ENCODE measurements around the gene RASSF4.

Gene RASSF4

GRCh38 chr10:44984671-44985101, 25.1 kb downstream of the RASSF4 start:
- H3K4me1 ChIP-seq (ENCODE audit: control insufficient read depth in 2 of 2, insufficient read depth in 1 of 2, low read depth in 1 of 2, low read length in 2 of 2) = peaks cover 7 to 11% of the 10 kb centered on the region in 2 donors
- WGBS, 2 donors (ENCODE audit: extremely low coverage in 2 of 2, insufficient read length in 2 of 2, insufficient replicate concordance in 1 of 2) = no CpG with 5 or more reads among the region's 15 CpGs
- H3K27me3 ChIP-seq (ENCODE audit: control insufficient read depth in 3 of 3, insufficient read depth in 3 of 3, low read depth in 1 of 3, low read length in 3 of 3) = peaks cover 0 to 2% (median 0%) of the 10 kb centered on the region in 3 experiments
- H3K79me1 ChIP-seq (ENCODE audit: low read depth, low read length) = no peaks in the 10 kb centered on the region
- no peak overlapping the region for H3K4me2 ChIP-seq (ENCODE audit: insufficient read depth, low read length, poor library complexity, severe bottlenecking)
- peak overlapping the region; percentile 12 for H3K23ac ChIP-seq (ENCODE audit: low read depth, low read length, poor library complexity)
- no peak overlapping the region for H4K91ac ChIP-seq (ENCODE audit: low read depth, low read length, poor library complexity)
- H2BK12ac ChIP-seq (ENCODE audit: low read length) = no peak overlapping the region
- no peak overlapping the region for H4K8ac ChIP-seq (ENCODE audit: low read depth, low read length)
- no peak overlapping the region for H3K4ac ChIP-seq (ENCODE audit: low read length)
- H2AFZ ChIP-seq (ENCODE audit: low read length) = no peak overlapping the region
- peak overlapping the region; percentile 71 for H2AK5ac ChIP-seq (ENCODE audit: low read depth, low read length)
- peak overlapping the region; percentile 51 for H3K18ac ChIP-seq (ENCODE audit: low read length)
- H2BK5ac ChIP-seq (ENCODE audit: low read length) = no peak overlapping the region
- no peak overlapping the region for H3K9ac ChIP-seq (ENCODE audit: low read depth, low read length, poor library complexity)
- no peak overlapping the region for H3K27ac ChIP-seq (replicated peaks; ENCODE audit: low read length)
- peak overlapping the region; percentile 43 for H3K14ac ChIP-seq (ENCODE audit: low read length)
- H2BK120ac ChIP-seq (ENCODE audit: low read depth, low read length) = no peak overlapping the region
- no peak for DNase-seq (ENCODE audit: low spot score)
- no peaks in the 10 kb centered on the region for H3K36me3 ChIP-seq (replicated peaks in 1 of 2; ENCODE audit: control insufficient read depth in 2 of 2, insufficient read depth in 2 of 2, low read length in 2 of 2)
- H2BK15ac ChIP-seq (ENCODE audit: low read length) = no peak overlapping the region
- no peaks in the 10 kb centered on the region for H3K9me3 ChIP-seq (replicated peaks in 1 of 2; ENCODE audit: control insufficient read depth in 2 of 2, insufficient read depth in 1 of 2, low read depth in 1 of 2, low read length in 2 of 2)
- no peak overlapping the region for H3K4me3 ChIP-seq (ENCODE audit: low read length in 2 of 2)

DNA sequence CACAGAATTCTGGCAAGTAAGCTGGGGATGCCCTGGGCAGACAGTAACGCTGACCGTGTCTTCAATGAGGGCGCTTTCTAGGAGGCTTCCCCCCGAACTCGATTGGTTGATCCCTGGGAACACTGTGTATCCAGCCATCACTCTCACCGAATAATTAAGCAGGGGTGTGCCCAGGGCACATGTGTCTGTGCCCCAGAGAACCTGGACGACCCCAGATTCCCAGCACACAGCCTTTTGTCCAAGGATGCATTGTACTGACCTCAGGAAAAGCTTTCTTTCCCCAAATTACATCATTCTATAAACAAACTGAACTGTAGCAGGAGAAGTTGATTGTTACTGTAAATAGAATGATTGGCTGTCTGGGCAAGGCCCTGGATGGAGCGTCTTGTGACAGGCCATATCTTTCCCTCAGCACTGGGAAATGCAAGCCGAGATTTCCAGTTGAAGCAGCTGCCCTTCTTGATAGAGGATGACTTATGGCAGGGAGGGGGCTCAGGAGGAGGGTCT, 25.6 kb downstream of the RASSF4 start:
- Histone ChIP-seq H2BK12ac (ENCODE audit: low read length) (no peak overlapping the region), H3K4ac (ENCODE audit: low read length) (no peak overlapping the region), H2AK5ac (ENCODE audit: low read depth, low read length) (no peak overlapping the region), H3K79me1 (ENCODE audit: low read depth, low read length) (no peaks in the 10 kb centered on the region), H2BK120ac (ENCODE audit: low read depth, low read length) (no peak overlapping the region), H2BK5ac (ENCODE audit: low read length) (no peak overlapping the region), H3K4me1 (ENCODE audit: control insufficient read depth in 2 of 2, insufficient read depth in 1 of 2, low read depth in 1 of 2, low read length in 2 of 2) (peaks cover 3 to 8% of the 10 kb centered on the region in 2 donors), H4K8ac (ENCODE audit: low read depth, low read length) (no peak overlapping the region), H3K4me3 (ENCODE audit: low read length in 2 of 2) (no peak overlapping the region), H3K9ac (ENCODE audit: low read depth, low read length, poor library complexity) (no peak overlapping the region), H3K18ac (ENCODE audit: low read length) (no peak overlapping the region), H3K4me2 (ENCODE audit: insufficient read depth, low read length, poor library complexity, severe bottlenecking) (no peak overlapping the region), H2AFZ (ENCODE audit: low read length) (no peak overlapping the region), H2BK15ac (ENCODE audit: low read length) (no peak overlapping the region), H4K91ac (ENCODE audit: low read depth, low read length, poor library complexity) (no peak overlapping the region), H3K23ac (ENCODE audit: low read depth, low read length, poor library complexity) (no peak overlapping the region), H3K14ac (ENCODE audit: low read length) (no peak overlapping the region), H3K27ac (replicated peaks; ENCODE audit: low read length) (no peak overlapping the region), H3K9me3 (replicated peaks in 1 of 2; ENCODE audit: control insufficient read depth in 2 of 2, insufficient read depth in 1 of 2, low read depth in 1 of 2, low read length in 2 of 2) (no peaks in the 10 kb centered on the region), H3K36me3 (replicated peaks in 1 of 2; ENCODE audit: control insufficient read depth in 2 of 2, insufficient read depth in 2 of 2, low read length in 2 of 2) (no peaks in the 10 kb centered on the region), H3K27me3 (ENCODE audit: control insufficient read depth in 3 of 3, insufficient read depth in 3 of 3, low read depth in 1 of 3, low read length in 3 of 3) (peaks cover 0 to 2% (median 0%) of the 10 kb centered on the region in 3 experiments)
- WGBS, 2 donors (ENCODE audit: extremely low coverage in 2 of 2, insufficient read length in 2 of 2, insufficient replicate concordance in 1 of 2) = no CpG with 5 or more reads among the region's 9 CpGs
- DNase-seq (ENCODE audit: low spot score) = no peak

- Histone ChIP-seq H3K79me1 (ENCODE audit: low read depth, low read length) (no peaks in the 10 kb centered on the region), H2BK5ac (ENCODE audit: low read length) (no peak overlapping the region), H4K8ac (ENCODE audit: low read depth, low read length) (no peak overlapping the region), H3K27ac (replicated peaks; ENCODE audit: low read length) (no peak overlapping the region), H3K23ac (ENCODE audit: low read depth, low read length, poor library complexity) (no peak overlapping the region), H3K4me2 (ENCODE audit: insufficient read depth, low read length, poor library complexity, severe bottlenecking) (no peak overlapping the region), H4K91ac (ENCODE audit: low read depth, low read length, poor library complexity) (no peak overlapping the region), H2BK12ac (ENCODE audit: low read length) (no peak overlapping the region), H3K18ac (ENCODE audit: low read length) (no peak overlapping the region), H2AK5ac (ENCODE audit: low read depth, low read length) (no peak overlapping the region), H3K4me1 (ENCODE audit: control insufficient read depth in 2 of 2, insufficient read depth in 1 of 2, low read depth in 1 of 2, low read length in 2 of 2) (peaks cover 0 to 12% of the 10 kb centered on the region in 2 donors), H3K4me3 (ENCODE audit: low read length in 2 of 2) (no peak overlapping the region), H3K4ac (ENCODE audit: low read length) (no peak overlapping the region), H2AFZ (ENCODE audit: low read length) (no peak overlapping the region), H3K36me3 (replicated peaks in 1 of 2; ENCODE audit: control insufficient read depth in 2 of 2, insufficient read depth in 2 of 2, low read length in 2 of 2) (no peaks in the 10 kb centered on the region), H3K27me3 (ENCODE audit: control insufficient read depth in 3 of 3, insufficient read depth in 3 of 3, low read depth in 1 of 3, low read length in 3 of 3) (peaks cover 0 to 2% (median 0%) of the 10 kb centered on the region in 3 experiments), H3K14ac (ENCODE audit: low read length) (no peak overlapping the region), H2BK120ac (ENCODE audit: low read depth, low read length) (no peak overlapping the region), H3K9ac (ENCODE audit: low read depth, low read length, poor library complexity) (no peak overlapping the region), H2BK15ac (ENCODE audit: low read length) (no peak overlapping the region), H3K9me3 (replicated peaks in 1 of 2; ENCODE audit: control insufficient read depth in 2 of 2, insufficient read depth in 1 of 2, low read depth in 1 of 2, low read length in 2 of 2) (no peaks in the 10 kb centered on the region)
- no CpG with 5 or more reads among the region's 3 CpGs for WGBS, 2 donors (ENCODE audit: extremely low coverage in 2 of 2, insufficient read length in 2 of 2, insufficient replicate concordance in 1 of 2)
- DNase-seq (ENCODE audit: low spot score) = no peak
Measured at GRCh38 chr10:44986179-44986578, 26.6 kb downstream of the RASSF4 start.

GRCh38 chr10:44986670-44987069, 27.1 kb downstream of the RASSF4 start:
- no CpG with 5 or more reads among the region's 3 CpGs for WGBS, 2 donors (ENCODE audit: extremely low coverage in 2 of 2, insufficient read length in 2 of 2, insufficient replicate concordance in 1 of 2)
- Histone ChIP-seq H3K18ac (ENCODE audit: low read length) (no peak overlapping the region), H3K4me3 (ENCODE audit: low read length in 2 of 2) (no peak overlapping the region), H2BK15ac (ENCODE audit: low read length) (no peak overlapping the region), H2AFZ (ENCODE audit: low read length) (no peak overlapping the region), H2AK5ac (ENCODE audit: low read depth, low read length) (no peak overlapping the region), H3K27ac (replicated peaks; ENCODE audit: low read length) (no peak overlapping the region), H3K4me1 (ENCODE audit: control insufficient read depth in 2 of 2, insufficient read depth in 1 of 2, low read depth in 1 of 2, low read length in 2 of 2) (peaks cover 0 to 16% of the 10 kb centered on the region in 2 donors), H3K4me2 (ENCODE audit: insufficient read depth, low read length, poor library complexity, severe bottlenecking) (no peak overlapping the region), H3K36me3 (replicated peaks in 1 of 2; ENCODE audit: control insufficient read depth in 2 of 2, insufficient read depth in 2 of 2, low read length in 2 of 2) (no peaks in the 10 kb centered on the region), H3K4ac (ENCODE audit: low read length) (no peak overlapping the region), H3K27me3 (ENCODE audit: control insufficient read depth in 3 of 3, insufficient read depth in 3 of 3, low read depth in 1 of 3, low read length in 3 of 3) (peaks cover 0 to 2% (median 0%) of the 10 kb centered on the region in 3 experiments), H3K23ac (ENCODE audit: low read depth, low read length, poor library complexity) (no peak overlapping the region), H3K79me1 (ENCODE audit: low read depth, low read length) (no peaks in the 10 kb centered on the region), H4K8ac (ENCODE audit: low read depth, low read length) (no peak overlapping the region), H2BK120ac (ENCODE audit: low read depth, low read length) (no peak overlapping the region), H4K91ac (ENCODE audit: low read depth, low read length, poor library complexity) (no peak overlapping the region), H2BK5ac (ENCODE audit: low read length) (no peak overlapping the region), H3K9ac (ENCODE audit: low read depth, low read length, poor library complexity) (no peak overlapping the region), H3K14ac (ENCODE audit: low read length) (no peak overlapping the region), H2BK12ac (ENCODE audit: low read length) (no peak overlapping the region), H3K9me3 (replicated peaks in 1 of 2; ENCODE audit: control insufficient read depth in 2 of 2, insufficient read depth in 1 of 2, low read depth in 1 of 2, low read length in 2 of 2) (no peaks in the 10 kb centered on the region)
- DNase-seq (ENCODE audit: low spot score) = no peak
